Body of pancreas (tissue), 4 donors: Measurements from ENCODE around the gene TARS3. TPM values are rescaled to one million over a fixed set of nuclear protein-coding genes. Genes with fewer than 3 reads are reported as not detected.

Experiments used
- ATAC-seq: fragments of 150-250 bp; one replicate; pipeline ENCODE4 v1.9.1; 2016
- DNase-seq, 4 donors: peaks; one replicate each; pipeline ENCODE4 v3.0.0-alpha.2; 2019
- H3K27ac ChIP-seq, 4 donors: fragments of 200-600 bp; sonication (generic); 1 replicate in 3 of 4; 2 replicates in 1 of 4; pipeline versions ENCODE4 v1.5.1 to v1.6.1; 2016 to 2019; ENCODE audit warnings: mild to moderate bottlenecking in 1 of 4, mixed read lengths in 1 of 4, moderate library complexity in 1 of 4
- H3K27me3 ChIP-seq, 2 donors: fragments of 200-600 bp; sonication (generic); one replicate each; pipeline ENCODE4 v1.6.0; 2016; ENCODE audit warnings: mild to moderate bottlenecking in 1 of 2
- H3K36me3 ChIP-seq, 2 donors: fragments of 200-600 bp; sonication (generic); replicated peaks in 1 of 2; 2 replicates each; pipeline ENCODE4 v1.5.1; 2016; ENCODE audit warnings: low read depth in 2 of 2; ENCODE audit not compliant: insufficient read depth in 1 of 2
- H3K4me1 ChIP-seq: fragments of 200-600 bp; sonication (generic); one replicate; pipeline ENCODE4 v1.6.0; 2016
- H3K4me3 ChIP-seq, 2 donors: fragments of 200-600 bp; sonication (generic); 1 replicate in 1 of 2; 2 replicates in 1 of 2; pipeline ENCODE4 v1.5.1; 2016 to 2019
- H3K9me3 ChIP-seq, 3 donors: fragments of 200-600 bp; sonication (generic); 1 replicate in 2 of 3; 2 replicates in 1 of 3; pipeline ENCODE4 v1.5.1; 2016
- CTCF ChIP-seq, 7 experiments: fragments of 450-650 bp in 4 of 7; fragments of 200-600 bp in 3 of 7; sonication (generic) in 3 of 7; IDR thresholded peaks; one replicate each; pipeline ENCODE4 v1.5.1; 2016 to 2019; ENCODE audit warnings: antibody characterized with exemption in 7 of 7
- POLR2A ChIP-seq, 3 donors: fragments of 450-650 bp; IDR thresholded peaks; one replicate each; pipeline ENCODE4 v1.6.1; 2016; ENCODE audit warnings: antibody characterized with exemption in 3 of 3, mild to moderate bottlenecking in 2 of 3
- WGBS, 2 donors: methylation state at CpG; one replicate each; pipeline ENCODE4 v1.1.5; 2017; 5-methylcytosine and 5-hydroxymethylcytosine counted together
- intact Hi-C: fragments of 100-400 bp; cut with DNase I; formaldehyde crosslinking; loops from one replicate; pipeline ENCODE4 v1.15.1; 2023
- total RNA-seq, 2 donors: library from RNA; depleted of rRNA; stranded (reverse); fragments of >200 nt; gene quantifications; one replicate each; pipeline ENCODE4 v1.1.0, GENCODE V29; 2016

TARS3 gene
- total RNA-seq, 2 donors from 2014 or later: 15.0 to 70.5 TPM

GRCh38 chr15:101718896-101719295, 5.4 kb downstream of the TARS3 start:
- no peak overlapping the region for H3K27ac ChIP-seq
- DNase-seq (no peak), ATAC-seq (no peak)
- peaks cover 6 to 14% of the 10 kb centered on the region in 2 donors for H3K36me3 ChIP-seq
- no peaks in the 10 kb centered on the region for H3K27me3 ChIP-seq
- TF ChIP-seq POLR2A (IDR thresholded peaks at IDR 0.05): no peak
- TF ChIP-seq CTCF (IDR thresholded peaks at IDR 0.05): no peak
- H3K9me3 ChIP-seq: no peaks in the 10 kb centered on the region
- no peak overlapping the region for H3K4me3 ChIP-seq
- peaks cover 8% of the 10 kb centered on the region for H3K4me1 ChIP-seq
- intact Hi-C loops: no loop called here
- WGBS, 2 donors: 84 to 92% methylated on average over 3 of the region's 3 CpGs

GRCh38 chr15:101712078-101712477, 12.2 kb downstream of the TARS3 start:
- ATAC-seq: no peak
- no peak for DNase-seq
- no peak overlapping the region for H3K4me3 ChIP-seq
- H3K9me3 ChIP-seq: no peaks in the 10 kb centered on the region
- no peaks in the 10 kb centered on the region for H3K27me3 ChIP-seq
- no peak for TF ChIP-seq CTCF (IDR thresholded peaks at IDR 0.05)
- no peak for TF ChIP-seq POLR2A (IDR thresholded peaks at IDR 0.05)
- 90 to 93% methylated on average over 5 to 6 of the region's 6 CpGs for WGBS, 2 donors
- H3K4me1 ChIP-seq: no peaks in the 10 kb centered on the region
- no peak overlapping the region for H3K27ac ChIP-seq
- intact Hi-C loops: no loop called here
- H3K36me3 ChIP-seq: peaks cover 0 to 21% of the 10 kb centered on the region in 2 donors

GRCh38 chr15:101710806-101711205, 13.5 kb downstream of the TARS3 start:
- Histone ChIP-seq H3K9me3 (no peaks in the 10 kb centered on the region), H3K27ac (no peak overlapping the region), H3K36me3 (peaks cover 0 to 21% of the 10 kb centered on the region in 2 donors), H3K4me1 (no peaks in the 10 kb centered on the region), H3K27me3 (no peaks in the 10 kb centered on the region), H3K4me3 (no peak overlapping the region)
- 81 to 86% methylated on average over 6 of the region's 6 CpGs for WGBS, 2 donors
- intact Hi-C loops: no loop called here
- TF ChIP-seq POLR2A (IDR thresholded peaks at IDR 0.05): no peak
- no peak for TF ChIP-seq CTCF (IDR thresholded peaks at IDR 0.05)
- ATAC-seq (no peak), DNase-seq (no peak)

GRCh38 chr15:101709466-101709865, 14.8 kb downstream of the TARS3 start:
- 83 to 87% methylated on average over 5 of the region's 5 CpGs for WGBS, 2 donors
- Histone ChIP-seq H3K4me1 (no peaks in the 10 kb centered on the region), H3K27me3 (no peaks in the 10 kb centered on the region), H3K36me3 (peaks cover 7 to 25% of the 10 kb centered on the region in 2 donors), H3K27ac (no peak overlapping the region), H3K4me3 (no peak overlapping the region), H3K9me3 (no peaks in the 10 kb centered on the region)
- DNase-seq (no peak), ATAC-seq (no peak)
- intact Hi-C loops: no loop called here
- TF ChIP-seq POLR2A (IDR thresholded peaks at IDR 0.05): no peak

GRCh38 chr15:101707983-101708382, 16.3 kb downstream of the TARS3 start:
- 90 to 93% methylated on average over 4 of the region's 4 CpGs for WGBS, 2 donors
- DNase-seq (no peak), ATAC-seq (no peak)
- Histone ChIP-seq H3K27ac (no peak overlapping the region), H3K36me3 (peaks cover 7 to 22% of the 10 kb centered on the region in 2 donors), H3K27me3 (no peaks in the 10 kb centered on the region), H3K4me1 (no peaks in the 10 kb centered on the region), H3K9me3 (no peaks in the 10 kb centered on the region), H3K4me3 (no peak overlapping the region)
- TF ChIP-seq CTCF (IDR thresholded peaks at IDR 0.05): no peak
- no peak for TF ChIP-seq POLR2A (IDR thresholded peaks at IDR 0.05)
- intact Hi-C loops: no loop called here
